Effector CD8-positive, alpha-beta T cell (primary cell): ENCODE data around the gene ELL3.
"Not testable (repeated sequence)": the region's sequence is repeated elsewhere in the genome, so short reads cannot be mapped to it uniquely, and the experiment has no call there.

Experiments used
- DNase-seq: peaks from one replicate; lab custom pipeline; 2025; lab: John Stamatoyannopoulos, UW

The ELL3 gene

DNA sequence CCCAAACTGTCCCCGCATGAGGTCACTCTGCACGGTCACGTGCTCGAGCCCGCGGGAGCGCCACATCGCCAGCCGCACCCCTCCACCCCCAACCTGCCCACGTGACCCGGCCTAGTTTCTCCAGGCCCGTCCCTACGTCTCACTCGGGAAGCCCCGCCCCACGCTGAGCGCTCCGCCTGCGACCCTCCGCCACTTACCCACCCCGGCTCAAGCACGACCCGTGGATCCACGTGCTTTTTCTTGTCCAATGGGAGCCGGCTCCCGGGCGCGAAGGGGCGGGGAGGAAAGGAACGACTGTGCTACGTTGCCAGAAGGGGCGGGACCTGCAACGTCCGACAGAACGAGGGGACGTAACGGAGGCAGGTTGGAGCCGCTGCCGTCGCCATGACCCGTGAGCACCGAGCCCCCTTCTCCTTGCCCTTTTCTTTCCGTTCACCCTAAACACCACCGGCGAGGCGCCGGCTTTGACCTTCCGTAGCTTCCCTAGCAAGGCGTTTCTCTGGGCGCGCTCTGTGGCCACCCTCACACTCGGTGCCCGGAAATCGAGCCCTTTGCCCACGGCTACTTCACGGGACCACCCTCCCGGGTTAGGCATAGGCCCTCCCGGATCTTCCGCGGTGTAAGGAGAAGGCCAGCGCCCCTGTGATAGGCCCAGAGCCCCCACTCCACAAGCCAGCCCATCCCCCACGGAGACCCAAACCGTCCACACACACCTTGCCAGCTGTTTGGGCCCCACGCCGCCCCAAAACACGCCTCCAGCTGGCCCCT is 15.4 kb upstream of the ELL3 start, which contains the start of gene SERF2:
Gene SERF2, plus strand, starts transcription at position 328 of the 768 bp plus-strand sequence. Its CDS starts 57 bp downstream, at position 385.
- peak; percentile 100 for DNase-seq

DNA sequence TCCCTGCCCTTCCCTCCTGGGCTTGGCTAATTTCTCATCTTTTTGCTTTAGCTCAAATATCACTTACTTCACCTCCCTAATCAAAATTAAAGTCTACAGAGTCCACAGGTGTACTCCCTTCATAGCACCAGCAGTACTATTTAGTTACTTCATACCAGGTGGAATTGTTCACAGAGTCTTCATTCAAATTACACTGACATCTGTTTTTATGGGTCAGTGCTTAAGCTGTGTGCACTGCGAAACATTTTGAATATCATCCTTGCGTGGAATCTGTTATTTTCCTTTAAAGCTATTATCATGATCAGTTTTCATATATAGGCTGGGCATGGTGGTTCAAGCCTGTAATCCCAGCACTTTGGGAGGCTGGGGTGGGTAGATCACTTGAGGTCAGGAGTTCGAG is 12.6 kb upstream of the ELL3 start:
- no peak for DNase-seq

DNA sequence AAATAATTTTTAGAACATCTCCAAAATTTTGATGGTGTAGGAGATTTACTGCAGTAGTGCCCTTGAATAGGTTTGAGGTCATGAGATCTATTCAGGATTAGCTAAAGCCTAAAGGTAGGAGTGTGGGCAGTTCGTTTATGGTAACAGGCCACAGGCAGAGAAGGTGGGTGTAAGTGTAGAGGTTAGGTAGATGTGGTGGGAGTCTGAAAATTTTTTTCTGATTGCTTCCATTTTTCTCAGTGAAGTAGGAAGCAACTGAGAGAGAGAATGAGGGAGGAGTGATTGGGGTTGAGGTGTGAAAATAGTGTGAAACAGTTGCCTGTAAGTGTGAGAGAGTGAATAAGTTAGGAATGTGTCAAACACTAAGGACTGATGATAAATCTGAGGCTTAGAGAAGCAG is 2.2 kb upstream of the ELL3 start:
- no peak for DNase-seq

DNA sequence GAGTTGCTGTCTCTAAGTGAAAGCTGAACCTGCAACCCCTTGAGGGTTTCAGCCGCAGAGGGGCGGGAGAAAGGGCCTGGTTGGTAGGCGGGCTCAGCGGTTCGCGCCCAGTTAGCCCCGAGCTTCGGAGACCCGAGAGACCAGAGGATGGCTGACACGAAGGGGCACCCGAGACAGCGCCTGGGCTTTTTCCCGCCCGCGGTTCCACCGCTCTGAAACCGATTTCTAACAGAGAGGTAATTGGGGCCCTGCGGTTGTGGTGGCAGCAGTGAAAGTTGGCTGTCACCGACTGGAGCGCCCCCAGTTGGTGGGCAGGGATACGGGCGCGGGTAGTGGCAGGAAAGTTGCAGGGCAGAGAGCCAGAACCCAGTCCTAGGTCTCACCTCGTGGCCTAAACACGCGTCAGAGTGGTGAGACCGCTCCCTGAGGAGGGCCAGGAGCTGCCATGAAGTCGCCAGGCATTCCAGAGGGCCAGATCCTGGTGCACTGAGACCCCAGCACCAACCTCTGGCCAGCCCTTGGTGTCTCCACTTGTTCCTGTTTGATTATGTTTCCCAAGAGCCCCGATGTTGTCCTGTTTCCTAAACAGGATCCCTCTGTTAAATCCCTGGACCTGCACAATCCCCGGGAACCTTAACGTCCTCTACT is 625 bp upstream of the ELL3 start:
- peak; percentile 67 for DNase-seq

DNA sequence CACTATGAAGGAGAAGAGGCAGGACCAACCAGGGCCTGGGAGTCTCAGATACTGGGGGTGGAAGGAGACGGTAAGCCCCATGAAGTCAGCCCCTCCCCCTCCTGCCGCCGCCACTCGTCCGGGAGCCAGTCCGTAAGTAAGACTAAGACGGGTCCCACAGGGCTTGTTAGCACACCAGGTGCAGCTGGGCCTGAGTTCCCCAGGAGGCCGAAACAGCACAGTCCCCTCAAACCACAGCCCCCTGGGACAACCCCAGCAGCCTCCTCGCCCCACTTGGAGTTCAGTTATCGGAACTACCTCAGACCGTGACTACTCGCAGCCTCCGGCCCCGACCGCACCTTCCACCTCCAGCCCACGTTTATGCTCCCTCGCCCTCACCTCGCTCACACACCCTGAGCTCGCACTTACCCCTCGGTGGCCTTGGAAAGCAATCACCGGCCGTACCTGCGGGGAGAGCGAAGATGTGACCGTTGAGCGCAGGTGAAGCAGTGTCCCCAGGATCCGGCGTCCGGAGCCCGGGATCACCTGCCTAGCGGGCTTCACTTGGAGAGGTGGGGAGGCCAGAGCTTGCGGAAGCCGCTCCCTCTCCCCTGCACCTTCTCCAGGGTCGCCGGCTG is 557 bp downstream of the ELL3 start:
- no peak for DNase-seq

DNA sequence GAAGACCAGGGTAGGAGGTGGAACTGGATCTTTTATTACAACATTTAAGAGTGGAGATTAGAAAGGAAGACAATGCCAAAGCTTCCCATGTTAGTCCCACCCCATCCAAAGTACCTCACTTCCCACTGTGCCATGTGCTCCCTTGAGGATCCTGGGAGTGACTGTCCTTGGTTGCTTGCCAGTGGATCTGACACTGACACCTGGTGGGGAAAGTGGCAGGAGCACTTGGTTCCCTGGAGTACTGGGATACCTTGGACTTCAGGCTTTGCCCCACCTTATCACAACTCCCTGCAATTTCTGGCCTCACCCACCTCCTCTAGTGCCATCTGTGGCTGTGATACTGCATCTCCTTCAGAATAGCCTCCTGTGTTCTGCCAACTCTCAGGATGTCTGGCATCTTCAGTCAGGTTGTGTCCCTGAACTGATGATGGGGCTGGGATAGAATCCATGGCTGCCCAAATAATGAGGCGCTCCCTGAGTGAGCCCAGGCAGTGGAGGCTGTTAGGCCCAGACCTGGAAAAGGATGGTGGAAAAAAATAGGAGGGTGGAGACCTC is 1.3 kb downstream of the ELL3 start:
- no peak for DNase-seq

DNA sequence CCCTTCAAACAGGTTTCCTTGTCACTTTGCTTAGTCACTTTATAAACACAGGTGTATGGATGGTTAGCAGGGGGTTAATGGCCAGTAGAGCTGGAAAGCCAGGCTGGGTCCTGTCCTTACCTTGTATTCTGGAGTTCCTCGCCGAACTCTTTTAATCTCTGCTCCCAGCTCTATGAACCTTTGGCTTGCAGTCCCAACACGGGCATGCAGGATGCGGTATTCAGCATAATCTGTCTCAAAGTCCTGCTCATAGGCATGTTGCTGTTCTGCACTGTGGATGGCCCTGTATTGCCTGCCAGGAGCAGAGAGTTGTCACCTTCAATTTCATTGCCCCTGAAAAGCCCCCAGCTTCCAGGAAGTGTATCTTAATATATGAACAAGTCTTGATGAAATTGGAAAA is 2.7 kb downstream of the ELL3 start:
- no peak for DNase-seq

DNA sequence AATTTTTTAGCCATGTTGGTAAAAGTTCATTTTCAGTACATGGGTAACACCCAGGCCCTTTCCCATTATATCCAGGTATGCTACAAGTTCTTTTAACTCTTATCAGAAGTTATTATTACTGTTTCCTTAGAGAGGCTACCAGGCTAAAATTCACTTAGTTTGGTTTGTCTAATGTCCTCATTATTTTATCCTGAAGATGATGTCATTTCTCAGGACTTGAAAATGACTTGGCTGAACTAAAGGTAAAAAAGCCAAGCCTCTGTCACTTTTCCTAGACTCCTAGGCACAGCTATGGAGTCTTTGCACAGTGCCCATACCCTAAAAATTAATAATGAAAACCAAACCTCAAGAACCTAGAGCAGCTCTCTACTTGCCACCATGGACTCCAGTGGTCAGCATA is 4.1 kb downstream of the ELL3 start:
- no peak for DNase-seq

DNA sequence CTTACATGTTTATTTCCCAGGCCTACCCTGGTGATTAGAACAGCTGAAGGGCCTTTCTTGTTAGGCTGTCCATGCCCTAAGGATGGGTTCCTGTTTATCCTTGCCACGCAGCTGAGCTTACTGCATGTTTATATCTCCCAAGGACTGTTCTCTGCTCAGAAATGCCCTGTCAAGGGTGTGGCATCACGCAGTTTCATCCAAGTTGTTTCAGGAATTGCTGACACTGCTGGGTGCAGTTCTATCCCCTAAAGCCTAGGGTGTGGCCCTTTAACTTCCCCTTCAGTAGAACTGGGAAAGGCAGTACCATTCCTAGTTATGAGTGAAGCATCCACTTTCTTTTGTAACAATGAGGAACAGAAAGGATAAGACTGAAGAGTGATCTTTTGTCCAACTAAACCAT is 5.0 kb downstream of the ELL3 start:
- no peak for DNase-seq

DNA sequence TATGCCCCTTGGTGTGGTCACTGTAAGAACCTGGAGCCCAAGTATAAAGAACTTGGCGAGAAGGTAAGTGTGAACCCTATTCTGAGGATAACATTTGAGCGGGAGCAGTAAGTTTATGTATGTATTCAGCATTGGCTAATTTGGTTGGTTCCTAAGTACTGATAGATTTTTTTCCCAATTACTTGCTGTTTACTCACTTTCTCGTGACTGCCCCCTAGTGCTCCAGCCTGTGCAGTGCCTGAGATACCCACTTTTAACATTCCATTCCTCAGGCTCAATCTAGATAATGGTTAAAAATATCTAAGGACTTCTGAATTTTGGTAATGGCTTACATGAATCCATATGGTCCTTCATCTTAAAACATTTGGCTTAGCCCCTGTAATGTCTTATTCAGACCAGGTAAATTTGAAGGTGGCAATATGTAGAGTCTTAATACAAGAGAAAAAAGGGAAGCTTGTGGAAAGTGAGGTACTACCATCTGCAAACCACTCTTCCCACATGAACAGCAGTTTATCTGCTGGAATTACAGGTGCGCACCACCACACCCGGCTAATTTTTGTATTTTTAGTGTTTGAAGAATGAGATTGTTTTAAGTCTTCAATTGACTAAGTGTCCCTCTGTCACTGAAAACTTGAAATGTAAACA is 7.1 kb downstream of the ELL3 start:
- peak; percentile 40 for DNase-seq

DNA sequence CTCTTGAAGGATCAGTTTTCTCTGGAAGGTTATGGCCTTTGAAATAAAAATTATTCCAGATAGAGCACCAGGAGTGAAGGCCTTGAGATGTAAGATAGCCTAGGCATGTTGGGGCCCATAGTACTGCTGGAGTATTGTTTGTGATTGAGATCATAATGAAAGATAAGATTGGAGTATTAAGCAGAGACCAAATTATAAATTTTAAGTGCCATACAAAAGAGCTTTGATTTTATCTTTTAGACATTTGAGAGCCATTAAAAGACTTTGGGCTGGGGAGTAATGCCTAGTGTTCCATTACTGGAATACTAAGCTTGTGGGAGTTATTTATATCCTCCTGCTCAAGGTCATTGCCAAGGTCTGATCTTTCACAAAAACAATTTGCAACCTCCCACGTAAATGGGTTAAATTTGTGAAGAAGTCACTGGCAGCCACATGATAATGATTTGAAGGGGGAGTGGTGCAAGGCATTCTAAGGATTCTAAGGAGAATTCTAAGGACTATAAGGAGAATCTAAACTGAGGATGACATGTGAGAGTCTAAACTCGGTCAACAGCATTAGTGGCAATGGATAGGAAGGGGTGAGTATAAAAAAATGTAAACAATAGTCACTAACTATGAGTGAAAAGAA is 12.8 kb downstream of the ELL3 start:
- no peak for DNase-seq

DNA sequence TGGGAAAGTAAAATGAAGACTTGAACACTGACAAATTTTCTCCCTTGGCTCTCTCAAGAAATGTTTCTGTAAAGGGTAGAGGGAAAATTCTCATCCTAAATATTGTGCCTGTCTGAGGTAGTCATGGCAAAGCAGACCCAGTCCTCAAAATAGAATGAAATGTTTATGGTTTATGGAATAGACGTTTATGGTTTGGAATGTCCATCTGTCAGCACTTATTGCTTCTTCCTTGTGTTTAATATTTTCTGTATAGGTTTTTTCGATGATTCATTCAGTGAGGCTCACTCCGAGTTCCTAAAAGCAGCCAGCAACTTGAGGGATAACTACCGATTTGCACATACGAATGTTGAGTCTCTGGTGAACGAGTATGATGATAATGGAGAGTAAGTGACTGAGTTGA is 13.9 kb downstream of the ELL3 start:
- no peak for DNase-seq

DNA sequence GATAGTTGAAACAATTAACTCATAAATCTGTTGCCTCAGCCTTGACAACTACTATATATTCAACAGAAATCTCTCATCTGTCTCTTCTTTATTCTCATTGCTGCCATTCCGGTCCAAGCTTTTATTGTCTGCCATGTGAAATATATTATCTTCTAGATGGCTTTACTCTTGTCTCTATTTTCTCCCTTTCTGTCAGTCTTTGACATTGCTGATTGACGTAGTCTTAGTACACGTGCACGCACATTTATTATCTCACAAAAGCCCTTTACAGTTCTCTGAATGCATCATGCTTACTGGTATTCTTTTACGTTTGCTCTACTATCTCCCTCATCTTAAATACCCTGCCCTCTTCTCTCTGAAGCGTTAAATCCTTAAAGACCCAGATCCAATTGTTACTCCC is 24.9 kb downstream of the ELL3 start:
- DNase-seq: no peak

DNA sequence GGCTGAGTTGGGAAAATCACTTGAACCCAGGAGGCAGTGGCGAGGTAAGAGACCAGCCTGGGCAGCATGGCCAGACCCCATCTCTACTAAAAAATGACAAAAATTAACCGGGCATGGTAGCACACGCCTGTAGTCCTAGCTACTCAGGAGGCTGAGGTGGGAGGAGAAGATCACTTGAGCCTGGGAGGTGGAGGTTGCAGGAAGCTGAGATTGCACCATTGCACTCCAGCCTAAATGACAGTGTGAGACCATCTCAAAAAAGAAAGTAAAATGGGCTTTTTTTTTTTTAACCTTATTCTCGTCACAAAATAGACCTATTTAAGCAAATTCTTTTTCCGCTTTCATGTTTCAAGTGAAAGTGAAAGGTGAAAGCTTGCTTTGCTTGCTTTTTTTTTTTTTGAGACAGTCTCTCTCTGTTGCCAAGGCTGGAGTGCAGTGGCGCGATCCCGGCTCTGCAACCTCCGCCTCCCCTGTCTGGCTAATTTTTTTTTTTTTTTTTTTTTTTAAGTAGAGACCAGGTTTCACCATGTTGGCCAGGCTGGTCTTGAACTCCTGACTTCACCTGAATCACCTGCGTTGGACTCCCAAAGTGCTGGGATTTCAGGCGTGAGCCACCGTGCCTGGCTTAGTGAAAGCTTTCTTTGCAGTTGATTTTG is 26.9 kb downstream of the ELL3 start:
- DNase-seq: peak; percentile 11

DNA sequence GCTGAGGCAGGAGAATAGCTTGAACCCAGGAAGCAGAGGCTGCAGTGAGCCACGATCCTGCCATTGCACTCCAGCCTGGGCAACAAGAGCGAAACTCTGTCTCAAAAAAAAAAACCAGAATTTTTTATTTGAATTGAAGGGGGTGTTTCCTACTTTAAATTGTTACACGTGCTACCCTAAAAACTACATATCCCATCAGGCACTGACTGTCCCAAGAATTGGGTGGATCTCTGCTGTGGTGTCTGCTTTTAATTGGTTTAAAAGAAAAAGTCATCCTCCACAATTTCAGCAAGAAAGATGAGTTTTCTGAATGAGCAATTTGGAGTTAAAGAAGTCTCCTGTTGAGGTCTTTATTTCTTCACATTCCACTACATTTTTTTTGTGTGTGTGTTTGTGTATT is 28.4 kb downstream of the ELL3 start:
- DNase-seq: no peak

DNA sequence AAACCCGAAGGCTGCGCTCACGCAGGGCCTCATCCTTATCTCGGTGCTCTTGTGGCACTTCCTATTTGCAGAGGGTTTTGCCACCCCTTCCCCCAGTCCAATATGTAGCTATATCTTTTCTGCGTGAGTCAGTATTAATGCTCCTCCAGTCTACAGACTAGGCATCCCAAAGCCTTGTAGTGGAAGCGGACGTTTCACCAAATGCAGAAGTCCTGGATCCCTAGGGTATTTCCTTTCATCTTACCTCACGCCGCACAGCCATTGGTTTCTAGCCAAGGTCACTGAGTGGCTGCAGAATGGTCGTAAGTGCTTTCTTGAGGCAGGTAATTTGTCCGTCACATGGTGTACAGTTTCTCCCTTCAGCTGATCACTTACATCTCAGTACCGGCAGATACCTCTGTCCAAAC is 29.9 kb downstream of the ELL3 start:
- DNase-seq: not testable (repeated sequence)

DNA sequence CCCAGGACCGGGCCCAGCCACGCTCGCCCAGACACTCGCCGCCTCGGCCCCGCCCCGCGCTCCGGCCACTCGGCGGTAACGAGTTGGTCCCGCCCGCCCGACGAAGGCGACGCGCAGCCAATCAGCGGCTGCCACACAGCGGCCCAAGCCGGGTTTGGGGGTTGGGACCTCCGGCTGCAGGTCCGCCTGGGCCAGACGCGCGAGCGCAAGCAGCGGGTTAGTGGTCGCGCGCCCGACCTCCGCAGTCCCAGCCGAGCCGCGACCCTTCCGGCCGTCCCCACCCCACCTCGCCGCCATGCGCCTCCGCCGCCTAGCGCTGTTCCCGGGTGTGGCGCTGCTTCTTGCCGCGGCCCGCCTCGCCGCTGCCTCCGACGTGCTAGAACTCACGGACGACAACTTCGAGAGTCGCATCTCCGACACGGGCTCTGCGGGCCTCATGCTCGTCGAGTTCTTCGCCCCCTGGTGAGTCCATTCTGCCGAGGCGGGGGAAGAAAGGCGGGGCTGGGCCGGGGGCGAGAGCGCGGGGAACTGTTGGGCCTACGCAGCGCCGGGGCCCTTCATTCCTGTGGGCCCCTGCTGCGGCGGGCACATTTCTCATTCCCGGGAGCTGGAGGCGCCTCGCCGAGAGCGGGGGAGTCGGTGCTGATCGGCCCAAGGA is 30.4 kb downstream of the ELL3 start, which contains the start of gene PDIA3:
Gene PDIA3, plus strand, starts transcription at position 194 of the 658 bp plus-strand sequence. Its CDS starts 102 bp downstream, at position 296.
- peak; percentile 76 for DNase-seq

DNA sequence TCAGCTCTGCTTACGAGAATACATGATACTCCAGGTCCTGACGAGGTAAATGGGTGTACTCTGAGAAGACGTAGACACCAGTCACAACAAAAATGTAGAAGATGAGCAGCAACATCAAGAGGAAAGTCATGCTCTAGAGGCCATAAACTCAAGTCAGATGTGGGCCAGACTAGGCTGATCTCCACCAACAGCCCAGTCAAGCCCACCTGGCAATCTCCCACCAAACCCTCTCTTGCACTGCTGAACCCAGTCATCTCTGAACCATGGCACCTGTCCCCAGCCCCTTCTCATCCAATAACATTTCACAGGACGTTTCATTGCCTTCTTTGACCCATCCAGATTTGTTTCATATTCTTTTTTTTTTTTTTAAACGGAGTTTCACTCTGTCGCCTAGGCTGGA is 41.4 kb downstream of the ELL3 start:
- no peak for DNase-seq

DNA sequence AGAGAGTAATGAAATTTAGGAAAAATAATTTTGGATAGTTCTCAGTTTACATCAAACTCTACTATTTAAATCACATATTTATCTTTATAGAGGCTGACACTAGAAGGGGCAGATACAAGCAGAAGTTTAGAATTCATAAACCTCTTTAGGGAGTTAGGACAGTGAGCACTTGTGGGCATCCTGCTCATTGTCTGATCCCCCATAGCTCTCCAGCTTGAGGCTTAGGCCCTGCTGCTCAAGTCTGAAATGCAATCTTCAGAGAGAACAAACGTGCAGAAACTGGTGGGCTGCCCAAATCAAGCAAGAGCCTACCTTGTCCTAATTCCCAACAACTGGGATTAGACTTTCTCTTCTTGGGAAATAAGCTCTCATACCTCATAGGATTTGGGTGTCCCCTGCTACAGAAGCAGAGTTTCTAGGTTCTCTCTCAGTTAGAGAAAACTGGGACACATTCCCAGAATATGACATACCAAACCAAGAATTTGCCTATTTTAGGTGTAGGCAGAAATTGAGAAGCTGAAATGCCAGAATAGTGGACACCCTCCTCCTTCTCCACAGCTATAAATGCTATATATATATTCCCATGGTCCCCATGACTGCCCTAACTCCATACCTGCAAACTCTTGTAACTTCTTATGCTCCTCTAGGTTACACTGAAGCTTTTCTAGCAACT is 48.6 kb downstream of the ELL3 start:
- DNase-seq: not testable (repeated sequence)

DNA sequence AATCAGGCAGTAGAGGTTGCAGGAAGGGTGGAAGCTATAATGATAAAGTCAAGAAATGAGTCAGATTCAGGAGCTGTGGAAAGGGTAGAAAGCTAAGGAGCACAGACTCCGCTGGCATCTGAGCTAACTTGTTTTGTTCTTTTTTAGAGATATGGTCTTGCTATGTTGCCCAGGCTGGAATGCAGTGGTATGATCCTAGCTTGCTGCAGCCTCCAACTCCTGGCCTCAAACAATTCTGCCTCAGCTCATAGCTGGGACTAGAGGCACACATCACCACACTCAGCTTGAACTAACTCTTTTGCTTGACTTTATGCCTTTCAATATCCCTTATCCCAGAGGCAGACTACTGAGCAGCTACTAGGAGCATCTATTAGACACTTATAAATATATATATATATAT is 50.5 kb downstream of the ELL3 start:
- not testable (repeated sequence) for DNase-seq
